ENCODE results near the gene MYO7B. TPM values are rescaled to one million over a fixed set of nuclear protein-coding genes. Genes with fewer than 3 reads are reported as not detected.
A peak's percentile ranks its signal among the peaks of the same experiment; 100 is the strongest.
"Not testable (repeated sequence)": the region's sequence is repeated elsewhere in the genome, so short reads cannot be mapped to it uniquely, and the experiment has no call there.

Gene MYO7B
- total RNA-seq, 5 donors from 2014 or later (not counting 1 experiment from before 2014, with no cell fraction given): 0.13 to 0.96 (median 0.28) TPM; not detected in 1

- Mint-ChIP-seq H3K36me3 (peaks cover 49% of the 10 kb centered on the region), H3K27ac (no peak overlapping the region), H3K4me1 (peaks cover 76 to 87% (median 81%) of the 10 kb centered on the region in 3 donors), H3K27me3 (no peaks in the 10 kb centered on the region), H3K4me3 (no peak overlapping the region), H3K9me3 (no peaks in the 10 kb centered on the region)
- no CpG with 5 or more reads among the region's 2 CpGs for WGBS (ENCODE audit: insufficient coverage)
- peaks cover 4 to 71% of the 10 kb centered on the region in 2 donors for H3K36me3 ChIP-seq (ENCODE audit: control insufficient read depth in 2 of 2, extremely low read depth in 1 of 2, insufficient read depth in 1 of 2, low read length in 1 of 2)
- POLR2A ChIA-PET: interaction anchor here in 1 of 2 donors (0.5 kb wide), 1 partner anchor 94 kb away, joined by 3 read pairs; no protein-coding TSS in a partner anchor
- ATAC-seq (replicated peaks in 1 of 4) (no peak), DNase-seq (no peak)
- H3K9me3 ChIP-seq: no peaks in the 10 kb centered on the region
- H3K4me1 ChIP-seq (ENCODE audit: control insufficient read depth in 1 of 2, extremely low read depth in 1 of 2, insufficient read depth in 2 of 2, low read length in 2 of 2): peaks cover 9 to 22% of the 10 kb centered on the region in 2 experiments
- H3K4me3 ChIP-seq (ENCODE audit: control insufficient read depth in 1 of 2, extremely low read depth in 1 of 2, low read length in 1 of 2): no peak overlapping the region
- CTCF ChIA-PET: no interaction called here
- no peak overlapping the region for H3K27ac ChIP-seq (ENCODE audit: low read length)
- H3K27me3 ChIP-seq (replicated peaks in 1 of 2; ENCODE audit: control insufficient read depth in 2 of 2, extremely low read depth in 1 of 2, insufficient read depth in 2 of 2, low read length in 1 of 2): no peaks in the 10 kb centered on the region
Measured at GRCh38 chr2:127517465-127517864, 18.0 kb upstream of the MYO7B start.

- Histone ChIP-seq H3K4me3 (ENCODE audit: control insufficient read depth in 1 of 2, extremely low read depth in 1 of 2, low read length in 1 of 2) (no peak overlapping the region), H3K9me3 (no peaks in the 10 kb centered on the region), H3K36me3 (ENCODE audit: control insufficient read depth in 2 of 2, extremely low read depth in 1 of 2, insufficient read depth in 1 of 2, low read length in 1 of 2) (peaks cover 4 to 66% of the 10 kb centered on the region in 2 donors), H3K27me3 (replicated peaks in 1 of 2; ENCODE audit: control insufficient read depth in 2 of 2, extremely low read depth in 1 of 2, insufficient read depth in 2 of 2, low read length in 1 of 2) (no peaks in the 10 kb centered on the region), H3K27ac (ENCODE audit: low read length) (no peak overlapping the region), H3K4me1 (ENCODE audit: control insufficient read depth in 1 of 2, extremely low read depth in 1 of 2, insufficient read depth in 2 of 2, low read length in 2 of 2) (peaks cover 2 to 27% of the 10 kb centered on the region in 2 experiments)
- Mint-ChIP-seq H3K4me1 (peaks cover 67 to 79% (median 70%) of the 10 kb centered on the region in 3 donors), H3K9me3 (no peaks in the 10 kb centered on the region), H3K36me3 (peaks cover 43% of the 10 kb centered on the region), H3K27ac (no peak overlapping the region), H3K27me3 (no peaks in the 10 kb centered on the region), H3K4me3 (no peak overlapping the region)
- WGBS (ENCODE audit: insufficient coverage): no CpG with 5 or more reads among the region's 4 CpGs
- ATAC-seq (replicated peaks in 1 of 4): no peak
- CTCF ChIA-PET: no interaction called here
- DNase-seq: no peak
- POLR2A ChIA-PET: no interaction called here
Measured at GRCh38 chr2:127520424-127520823, 15.1 kb upstream of the MYO7B start.

- no peak overlapping the region for H3K4me3 ChIP-seq (ENCODE audit: control insufficient read depth in 1 of 2, extremely low read depth in 1 of 2, low read length in 1 of 2)
- Mint-ChIP-seq H3K36me3 (peaks cover 19% of the 10 kb centered on the region), H3K27me3 (no peaks in the 10 kb centered on the region), H3K27ac (peak overlapping the region; percentile 2 to 8), H3K4me1 (peaks cover 57 to 67% (median 59%) of the 10 kb centered on the region in 3 donors), H3K9me3 (no peaks in the 10 kb centered on the region), H3K4me3 (peak overlapping the region; percentile 12 to 19 (median 18))
- H3K9me3 ChIP-seq: no peaks in the 10 kb centered on the region
- peaks cover 0 to 41% of the 10 kb centered on the region in 2 donors for H3K36me3 ChIP-seq (ENCODE audit: control insufficient read depth in 2 of 2, extremely low read depth in 1 of 2, insufficient read depth in 1 of 2, low read length in 1 of 2)
- POLR2A ChIA-PET: no interaction called here
- CTCF ChIA-PET: no interaction called here
- peaks cover 6 to 25% of the 10 kb centered on the region in 2 experiments for H3K4me1 ChIP-seq (ENCODE audit: control insufficient read depth in 1 of 2, extremely low read depth in 1 of 2, insufficient read depth in 2 of 2, low read length in 2 of 2)
- no peaks in the 10 kb centered on the region for H3K27me3 ChIP-seq (replicated peaks in 1 of 2; ENCODE audit: control insufficient read depth in 2 of 2, extremely low read depth in 1 of 2, insufficient read depth in 2 of 2, low read length in 1 of 2)
- peak in 1 of 35 experiments; percentile 33 for DNase-seq
- WGBS (ENCODE audit: insufficient coverage): 95% methylated on average over 2 of the region's 8 CpGs
- H3K27ac ChIP-seq (ENCODE audit: low read length): no peak overlapping the region
- no peak for ATAC-seq (replicated peaks in 1 of 4)
Measured at GRCh38 chr2:127523269-127523939, 12.1 kb upstream of the MYO7B start.

GRCh38 chr2:127524198-127524834 is 11.2 kb upstream of the MYO7B start:
- H3K27ac Mint-ChIP-seq: peak overlapping the region in 1 of 2 donors; percentile 2
- DNase-seq; H3K27me3 ChIP-seq (replicated peaks in 1 of 2; ENCODE audit: control insufficient read depth in 2 of 2, extremely low read depth in 1 of 2, insufficient read depth in 2 of 2, low read length in 1 of 2); POLR2A ChIA-PET; H3K27ac ChIP-seq (ENCODE audit: low read length); H3K9me3 Mint-ChIP-seq; H3K27me3 Mint-ChIP-seq; ATAC-seq (replicated peaks in 1 of 4); H3K9me3 ChIP-seq; H3K4me3 ChIP-seq (ENCODE audit: control insufficient read depth in 1 of 2, extremely low read depth in 1 of 2, low read length in 1 of 2); CTCF ChIA-PET: not testable (repeated sequence)
- peak overlapping the region; percentile 45 to 86 (median 52) for H3K4me3 Mint-ChIP-seq
- WGBS (ENCODE audit: insufficient coverage): no CpG with 5 or more reads among the region's 7 CpGs
- peaks cover 19% of the 10 kb centered on the region for H3K36me3 Mint-ChIP-seq
- peaks cover 6 to 23% of the 10 kb centered on the region in 2 experiments for H3K4me1 ChIP-seq (ENCODE audit: control insufficient read depth in 1 of 2, extremely low read depth in 1 of 2, insufficient read depth in 2 of 2, low read length in 2 of 2)
- peaks cover 57 to 63% (median 59%) of the 10 kb centered on the region in 3 donors for H3K4me1 Mint-ChIP-seq
- peaks cover 0 to 37% of the 10 kb centered on the region in 2 donors for H3K36me3 ChIP-seq (ENCODE audit: control insufficient read depth in 2 of 2, extremely low read depth in 1 of 2, insufficient read depth in 1 of 2, low read length in 1 of 2)

GRCh38 chr2:127525691-127526131 is 9.8 kb upstream of the MYO7B start:
- ATAC-seq (replicated peaks in 1 of 4): no peak
- H3K27ac Mint-ChIP-seq: peak overlapping the region; percentile 85 to 87
- WGBS (ENCODE audit: insufficient coverage): 0% methylated on average over 15 of the region's 19 CpGs
- ChIA-PET POLR2A (interaction anchor here in 1 of 2 donors (0.9 to 1.1 kb wide), 2 partner anchors 19 to 175 kb away, joined by 3 to 4 read pairs; partner anchors contain the start of gene SFT2D3), CTCF (interaction anchor here in 1 of 2 donors (0.7 to 1.3 kb wide), 2 partner anchors 286 to 336 kb away, joined by 3 read pairs; no protein-coding TSS in a partner anchor)
- Histone ChIP-seq H3K4me1 (ENCODE audit: control insufficient read depth in 1 of 2, extremely low read depth in 1 of 2, insufficient read depth in 2 of 2, low read length in 2 of 2) (peaks cover 6 to 23% of the 10 kb centered on the region in 2 experiments), H3K27ac (ENCODE audit: low read length) (peak overlapping the region; percentile 92), H3K36me3 (ENCODE audit: control insufficient read depth in 2 of 2, extremely low read depth in 1 of 2, insufficient read depth in 1 of 2, low read length in 1 of 2) (peaks cover 0 to 28% of the 10 kb centered on the region in 2 donors), H3K4me3 (ENCODE audit: control insufficient read depth in 1 of 2, extremely low read depth in 1 of 2, low read length in 1 of 2) (peak overlapping the region; percentile 91 to 93), H3K9me3 (no peaks in the 10 kb centered on the region), H3K27me3 (replicated peaks in 1 of 2; ENCODE audit: control insufficient read depth in 2 of 2, extremely low read depth in 1 of 2, insufficient read depth in 2 of 2, low read length in 1 of 2) (no peaks in the 10 kb centered on the region)
- peak in 8 of 35 experiments; percentile 1 to 42 (median 7) for DNase-seq
- H3K4me1 Mint-ChIP-seq: peaks cover 43 to 51% (median 48%) of the 10 kb centered on the region in 3 donors
- peaks cover 0 to 6% (median 4%) of the 10 kb centered on the region in 3 donors for H3K9me3 Mint-ChIP-seq
- H3K36me3 Mint-ChIP-seq: peaks cover 12% of the 10 kb centered on the region
- H3K4me3 Mint-ChIP-seq: peak overlapping the region; percentile 86 to 95 (median 94)
- H3K27me3 Mint-ChIP-seq: no peaks in the 10 kb centered on the region
